HG02943 (cell line): ENCODE results near the gene PDZRN3.
A peak's percentile ranks its signal among the peaks of the same experiment; 100 is the strongest.

Experiments used
- ATAC-seq: cut with Tn5 transposase; IDR thresholded peaks from one replicate; pipeline ENCODE4 v1.9.1; 2021; ENCODE audit warnings: mild to moderate bottlenecking, low read depth, moderate library complexity; ENCODE audit not compliant: unreplicated experiment

Gene PDZRN3

DNA sequence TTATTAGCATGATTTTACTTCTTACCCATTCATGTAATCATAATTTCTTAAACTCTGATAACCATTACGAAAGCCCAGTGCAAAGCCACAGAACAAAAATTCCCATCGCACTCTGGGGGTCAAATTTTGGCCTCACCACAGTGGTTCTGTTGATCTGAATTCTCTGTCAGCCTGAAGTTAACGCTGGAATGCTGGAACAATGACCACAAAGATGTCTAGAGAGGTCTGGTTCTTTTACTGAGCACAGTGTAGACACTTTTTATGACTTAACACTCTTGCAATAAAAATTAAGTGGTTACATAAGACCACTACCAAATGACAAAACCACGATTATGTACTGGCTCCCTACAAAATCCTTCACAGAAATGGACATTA is 94.7 kb downstream of the PDZRN3 start:
- no peak for ATAC-seq

DNA sequence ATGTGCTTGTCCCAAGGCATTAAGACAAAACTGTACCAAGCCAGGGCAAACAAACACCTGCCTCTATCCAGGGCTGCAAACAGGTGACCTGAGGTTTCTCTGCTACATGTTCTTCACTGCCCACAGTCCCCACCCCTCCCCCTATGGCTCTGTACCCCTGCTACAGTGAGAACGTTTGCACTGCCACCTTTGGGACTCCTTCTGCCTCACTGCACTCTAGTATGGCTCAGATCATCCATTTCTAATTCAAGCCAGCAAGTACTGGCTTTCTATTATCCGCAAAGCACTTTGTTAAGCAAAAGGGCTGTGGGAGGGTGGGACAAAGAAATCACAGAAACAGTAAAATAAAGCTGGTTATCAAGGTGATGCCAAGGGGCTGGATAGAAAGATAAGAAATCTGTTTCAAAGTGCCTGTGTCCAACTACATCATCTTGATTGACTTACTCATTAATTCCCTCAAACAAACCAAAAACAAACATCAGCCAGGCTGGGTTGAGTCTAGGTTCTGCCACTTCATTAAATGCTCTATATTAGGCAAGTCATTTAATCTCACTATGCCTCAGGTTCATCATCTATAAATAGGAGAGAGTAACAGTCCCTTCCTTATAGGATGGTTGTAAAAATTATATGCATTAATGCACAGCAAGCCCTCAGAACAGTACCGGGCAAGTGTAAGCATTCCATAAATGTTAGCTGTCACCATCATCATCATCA is 95.3 kb downstream of the PDZRN3 start:
- no peak for ATAC-seq

DNA sequence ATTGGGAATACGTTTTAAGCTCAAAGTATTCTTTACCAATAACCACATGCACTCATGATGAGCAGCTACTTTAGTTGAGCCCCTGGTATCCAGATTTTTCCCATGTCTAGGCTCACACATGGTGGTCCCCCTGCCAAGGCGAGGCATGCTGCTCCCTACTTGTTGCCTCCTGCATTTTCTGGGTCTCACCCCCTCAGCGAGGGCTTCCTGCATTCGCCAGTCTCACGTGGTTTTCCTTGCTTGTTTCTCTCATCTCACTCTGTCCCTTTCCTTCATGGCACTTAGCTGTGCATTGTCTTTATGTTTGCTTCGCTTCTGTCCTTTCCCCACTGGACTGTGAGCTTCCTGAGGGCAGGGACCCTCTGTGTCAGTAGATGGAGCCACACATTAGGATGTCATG is 99.2 kb downstream of the PDZRN3 start:
- ATAC-seq, result no peak

DNA sequence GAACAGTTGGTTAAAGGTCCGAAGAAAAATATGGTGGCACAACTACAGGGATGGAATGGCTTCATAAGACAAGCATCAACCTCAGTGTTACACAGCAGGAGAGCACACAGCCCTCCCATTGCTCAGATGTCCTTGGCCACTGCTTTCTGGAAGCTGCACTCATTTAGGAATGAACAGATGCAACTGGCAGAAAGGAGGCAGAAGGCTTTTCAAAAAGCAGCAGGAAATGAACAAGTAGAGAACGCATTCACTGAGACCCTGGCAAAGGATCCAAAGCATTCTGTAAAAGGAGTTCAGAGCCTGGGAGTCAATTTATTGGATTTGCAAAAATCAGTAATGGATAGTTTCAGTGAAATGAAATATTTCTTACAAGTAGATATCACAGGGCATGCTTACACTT is 101.1 kb downstream of the PDZRN3 start:
- no peak for ATAC-seq

DNA sequence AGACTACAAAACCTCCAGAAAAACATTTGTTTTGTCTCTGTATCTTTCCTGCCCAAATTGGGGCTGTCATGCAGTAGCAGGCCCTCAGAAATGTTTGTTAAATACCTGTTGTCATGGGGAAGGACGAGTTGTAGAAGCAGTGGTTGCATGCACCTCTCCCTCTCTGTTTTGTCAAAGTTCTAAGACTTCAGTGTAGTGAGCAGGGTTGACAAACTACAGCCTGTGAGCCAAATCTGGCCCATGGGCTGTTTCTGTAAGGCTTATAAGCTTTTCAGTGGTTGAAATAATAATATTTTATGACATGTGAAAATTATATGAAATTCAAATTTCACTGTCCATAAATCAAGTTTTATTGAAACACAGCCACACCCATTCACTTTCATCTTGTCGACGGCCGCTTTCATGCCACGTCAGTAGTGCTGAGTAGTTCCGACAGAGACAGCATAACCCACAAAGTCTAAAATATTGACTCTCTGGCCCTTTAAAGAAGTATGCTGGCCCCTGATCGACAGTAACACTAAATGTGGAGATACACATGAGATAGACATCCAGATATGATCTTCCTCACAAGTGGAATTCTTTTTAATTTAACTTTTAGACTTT is 102.9 kb downstream of the PDZRN3 start:
- ATAC-seq, result no peak

DNA sequence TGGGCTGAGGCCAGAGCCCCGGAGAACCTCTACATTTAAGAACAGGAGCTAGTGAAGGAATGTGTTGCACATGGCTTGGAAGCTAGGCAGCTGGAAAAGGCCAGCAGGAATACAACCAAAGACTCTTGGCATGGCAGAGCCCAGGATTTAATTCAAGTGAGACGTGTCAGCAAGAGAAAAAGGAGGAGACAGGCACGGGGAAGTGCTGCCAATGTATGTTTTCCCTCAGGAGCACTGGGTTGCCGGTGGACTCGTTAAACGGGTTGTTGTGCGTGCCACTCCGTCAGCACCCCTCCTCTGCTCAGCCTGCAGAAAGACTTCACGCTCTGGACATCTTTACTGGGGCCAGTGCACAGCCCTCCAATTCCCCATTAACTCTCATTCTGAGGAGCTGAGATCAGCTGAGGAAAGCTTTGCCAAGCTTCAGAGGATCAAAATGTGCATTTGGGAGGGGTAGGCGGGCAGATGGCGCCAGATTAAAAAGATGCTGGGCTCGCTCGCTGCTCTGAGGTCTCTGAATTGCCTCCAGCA is 103.7 kb downstream of the PDZRN3 start:
- ATAC-seq, result no peak

DNA sequence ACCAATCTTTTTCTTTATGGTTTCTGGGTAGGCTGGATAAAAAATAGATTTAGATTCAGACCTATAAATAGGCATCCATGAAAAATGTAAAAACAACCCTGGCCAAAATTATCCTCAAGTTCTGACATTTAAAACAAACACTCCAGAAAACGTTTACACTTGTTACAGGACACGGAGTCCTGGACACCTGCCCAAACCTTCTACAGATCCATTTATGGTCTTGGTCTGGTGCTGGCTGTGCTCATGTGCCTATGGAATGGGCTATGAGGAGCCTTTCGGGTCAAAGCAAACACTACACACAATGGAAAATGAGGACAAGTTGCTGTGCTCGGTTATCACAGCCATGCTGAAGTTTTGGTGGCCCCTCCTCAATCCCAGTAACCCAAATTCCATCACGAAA is 108.1 kb downstream of the PDZRN3 start:
- ATAC-seq, result no peak

DNA sequence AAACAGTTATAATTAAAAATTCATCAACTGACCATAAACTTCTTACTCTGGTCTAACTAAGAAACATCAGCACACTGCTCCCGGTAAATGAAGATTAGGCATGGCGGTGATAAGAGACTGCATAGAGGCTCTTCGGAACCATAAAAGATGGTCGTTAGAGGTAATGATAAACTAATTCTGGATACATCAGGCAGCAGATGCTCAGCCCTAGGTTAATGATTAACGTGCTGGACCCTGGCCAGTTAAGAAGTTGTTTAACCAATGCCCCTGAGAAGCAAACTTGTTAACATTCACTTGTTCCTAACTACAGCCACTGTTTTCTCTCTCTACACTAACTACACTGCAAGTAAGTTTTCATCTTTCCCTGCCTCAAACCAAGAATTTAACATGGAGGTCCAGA is 111.5 kb downstream of the PDZRN3 start:
- ATAC-seq, result no peak

DNA sequence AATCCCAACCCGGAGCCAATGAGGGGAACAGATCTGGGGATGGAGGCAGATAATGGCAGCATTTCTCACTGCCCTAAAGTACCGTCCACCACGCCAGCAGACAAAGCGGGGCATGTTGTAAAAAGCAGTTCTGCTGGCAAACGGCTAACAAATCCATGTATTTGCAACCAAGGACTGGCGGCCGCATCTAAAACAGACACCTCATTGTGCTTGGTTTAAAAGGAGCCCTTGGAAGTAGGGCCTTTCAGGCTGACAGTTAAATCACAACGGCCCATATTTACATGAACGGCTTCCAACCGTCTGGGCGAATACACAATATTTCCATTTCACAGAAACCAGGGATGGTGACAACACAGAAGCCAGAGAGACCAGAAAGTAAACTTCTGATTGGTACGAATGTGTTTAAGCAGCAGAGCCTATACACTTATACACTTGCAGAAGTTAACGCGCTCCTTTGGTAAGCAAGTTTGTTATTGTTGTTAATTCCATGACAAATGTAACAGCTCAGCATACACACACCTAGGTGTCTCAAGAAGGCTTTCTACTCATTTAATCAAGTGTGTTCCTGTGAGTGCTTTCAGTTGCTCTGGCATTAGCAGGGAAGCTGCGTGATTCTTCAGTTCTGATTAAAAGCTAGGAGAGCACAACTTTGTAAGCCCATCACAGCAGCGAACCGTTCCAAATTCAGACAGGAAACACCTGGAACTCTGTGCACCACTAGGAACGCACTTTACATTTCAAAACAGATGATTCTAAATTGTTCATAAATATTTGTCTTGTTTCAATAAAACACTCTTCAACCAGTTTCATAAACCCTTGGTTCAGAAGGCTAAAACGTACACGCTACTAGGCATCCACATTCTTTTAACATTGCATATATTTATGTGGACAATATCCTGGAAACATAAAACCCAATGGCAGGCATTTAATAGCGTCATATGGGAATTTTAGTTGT is 112.9 kb downstream of the PDZRN3 start:
- no peak for ATAC-seq

DNA sequence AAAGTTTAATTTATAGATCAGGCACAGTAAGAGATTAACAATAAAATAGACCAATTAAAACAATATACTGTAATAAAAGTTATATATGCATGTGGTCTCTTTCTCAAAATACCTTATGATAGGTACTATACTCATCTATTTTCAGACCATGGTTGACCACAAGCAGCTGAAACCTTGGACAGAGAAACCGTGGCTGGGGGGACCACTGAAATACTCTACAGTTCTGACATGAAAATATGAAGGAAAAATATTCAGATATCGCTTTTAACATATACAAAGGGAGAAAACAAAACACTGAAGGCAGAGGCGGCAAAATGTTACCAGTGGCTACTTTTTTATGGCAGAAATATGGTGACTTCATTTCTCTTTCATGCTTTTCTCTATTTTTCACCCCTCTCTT is 114.0 kb downstream of the PDZRN3 start:
- ATAC-seq, result no peak

DNA sequence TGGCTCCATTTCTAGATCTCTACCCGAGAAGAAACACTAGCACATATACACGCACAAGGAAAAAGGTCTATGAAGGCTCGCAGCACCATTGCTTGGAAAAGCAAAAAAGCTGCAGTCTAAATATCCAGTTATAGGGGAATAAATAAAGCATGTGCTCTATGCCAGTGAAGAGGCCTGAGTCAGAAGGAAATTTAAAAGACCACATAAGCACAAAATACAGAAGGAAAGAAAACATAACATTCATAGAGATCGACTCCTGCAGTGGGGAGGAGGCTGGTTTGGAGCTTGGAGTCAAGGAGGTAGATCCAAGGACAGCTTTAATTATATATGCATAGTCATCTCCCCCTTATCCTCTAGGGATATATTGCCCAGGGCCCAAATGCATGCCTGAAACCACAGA is 114.4 kb downstream of the PDZRN3 start:
- ATAC-seq, result no peak

DNA sequence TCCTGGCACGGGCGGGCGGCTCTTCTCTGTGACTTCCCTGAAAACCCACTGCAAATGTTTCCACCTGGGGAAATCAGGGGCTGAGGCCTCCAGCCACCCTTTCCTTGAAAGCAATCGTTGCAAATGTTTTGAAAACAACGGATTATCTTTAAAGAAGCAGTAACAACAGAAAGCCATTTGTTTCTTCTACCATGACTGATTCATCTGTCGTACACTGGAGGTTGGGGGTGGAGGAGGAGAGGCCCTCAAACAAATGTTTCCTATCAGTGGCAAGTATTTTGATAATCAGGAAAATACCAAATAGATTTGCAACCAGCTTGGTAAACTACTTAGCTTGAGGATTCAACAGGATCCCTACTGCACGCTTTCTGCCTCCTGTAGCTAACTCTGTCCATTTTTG is 114.9 kb downstream of the PDZRN3 start:
- ATAC-seq, result no peak

DNA sequence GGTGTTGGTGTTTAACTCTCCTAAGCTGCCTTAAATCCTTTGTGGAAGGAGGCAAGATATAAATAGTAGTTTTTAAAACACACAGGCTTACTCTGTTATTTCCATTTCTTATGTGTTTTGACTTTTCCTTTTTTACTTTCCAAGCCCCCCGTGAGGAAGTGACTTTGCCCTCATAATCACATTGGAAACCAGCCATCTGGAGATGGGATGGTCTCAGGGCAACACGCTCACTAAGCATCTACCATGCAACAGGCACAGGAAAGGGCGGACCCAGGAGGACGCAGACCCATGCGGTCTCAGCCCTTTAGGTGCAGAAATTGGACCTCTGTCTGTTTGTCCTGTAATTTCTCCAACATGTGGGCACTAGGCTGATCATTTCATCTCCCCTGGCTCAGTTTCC is 115.7 kb downstream of the PDZRN3 start:
- no peak for ATAC-seq

DNA sequence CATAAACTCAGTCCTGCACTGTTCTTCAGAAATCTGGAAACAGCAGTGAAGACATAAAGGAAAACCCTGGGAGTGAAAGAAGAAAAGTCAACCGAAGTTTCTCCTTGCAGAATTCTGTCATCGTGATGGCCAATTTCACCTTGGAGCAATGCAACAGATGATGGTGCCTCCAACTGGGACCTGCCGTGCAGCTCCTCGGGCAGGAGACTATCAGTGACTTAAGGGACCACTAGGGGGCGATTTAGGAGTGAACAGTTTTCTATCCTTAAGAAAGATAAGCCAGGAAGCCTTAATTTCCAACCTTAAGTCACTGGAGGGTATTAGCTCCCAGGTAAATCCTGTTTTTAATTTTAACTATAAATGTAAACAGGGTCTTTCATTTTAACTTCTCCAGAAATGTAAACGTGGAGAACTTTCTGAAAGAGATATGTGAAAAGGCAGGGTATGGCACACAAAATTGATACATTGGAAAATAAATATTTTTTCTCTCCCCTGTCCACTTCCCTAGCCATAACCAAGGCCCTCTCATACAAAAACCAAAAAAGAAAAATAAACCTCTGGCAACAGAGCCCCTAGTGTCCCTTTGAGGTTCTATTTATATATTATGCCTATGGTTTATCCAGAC is 116.3 kb downstream of the PDZRN3 start:
- no peak for ATAC-seq

DNA sequence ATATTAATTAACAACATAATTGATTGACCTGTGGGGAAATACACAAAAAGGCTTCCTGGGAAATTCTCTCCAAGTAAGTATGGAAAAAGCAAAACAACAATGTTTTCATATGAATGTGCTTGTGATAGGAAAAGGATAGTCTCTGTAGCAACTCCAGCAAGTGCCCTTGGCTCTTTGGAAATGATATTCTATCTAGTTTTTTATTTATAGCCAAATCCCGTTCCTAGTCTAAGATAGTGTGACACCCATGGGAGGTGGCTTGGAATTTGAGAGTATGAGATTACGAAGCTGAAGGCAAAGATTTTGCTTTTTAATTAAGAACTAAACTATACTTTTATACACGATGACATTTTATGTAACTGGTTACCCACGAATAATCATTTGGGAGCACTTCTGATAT is 119.9 kb downstream of the PDZRN3 start:
- no peak for ATAC-seq

DNA sequence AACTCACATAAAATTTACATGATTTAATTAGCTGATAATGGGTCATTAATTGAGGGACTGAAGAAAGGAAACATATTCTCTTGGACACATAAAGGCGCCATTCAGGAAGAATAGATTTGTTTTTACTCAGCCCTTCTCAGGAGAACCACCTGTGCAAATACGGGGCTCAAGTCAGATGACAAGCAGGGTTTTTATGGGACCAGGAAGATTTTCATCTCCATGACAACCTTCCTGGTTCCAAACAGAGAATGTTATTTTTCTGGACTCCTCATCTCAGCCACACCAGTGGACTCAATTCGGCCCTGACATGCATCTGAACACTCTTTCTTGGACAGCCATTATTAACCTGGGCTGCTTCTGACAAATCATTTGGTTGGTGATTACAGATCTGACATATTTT is 120.5 kb downstream of the PDZRN3 start:
- no peak for ATAC-seq

DNA sequence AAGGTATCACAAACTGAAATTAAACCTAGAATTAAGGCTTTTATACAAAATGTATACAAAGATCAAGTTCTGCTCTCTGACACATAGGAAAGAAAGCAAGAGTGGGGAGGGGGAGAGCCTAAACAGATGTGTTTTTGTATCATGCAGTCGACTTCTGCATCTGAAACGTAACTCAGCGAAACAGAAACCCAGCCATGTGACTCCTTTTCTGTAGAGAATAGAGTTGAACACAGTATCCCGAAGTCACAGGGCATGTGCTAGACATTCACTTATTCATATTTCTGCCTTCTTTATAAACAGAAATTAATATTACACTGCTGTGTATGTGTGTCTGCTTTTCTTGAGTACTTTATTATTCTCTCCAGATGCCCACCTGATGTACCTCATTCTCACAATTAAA is 121.0 kb downstream of the PDZRN3 start:
- ATAC-seq, result no peak

DNA sequence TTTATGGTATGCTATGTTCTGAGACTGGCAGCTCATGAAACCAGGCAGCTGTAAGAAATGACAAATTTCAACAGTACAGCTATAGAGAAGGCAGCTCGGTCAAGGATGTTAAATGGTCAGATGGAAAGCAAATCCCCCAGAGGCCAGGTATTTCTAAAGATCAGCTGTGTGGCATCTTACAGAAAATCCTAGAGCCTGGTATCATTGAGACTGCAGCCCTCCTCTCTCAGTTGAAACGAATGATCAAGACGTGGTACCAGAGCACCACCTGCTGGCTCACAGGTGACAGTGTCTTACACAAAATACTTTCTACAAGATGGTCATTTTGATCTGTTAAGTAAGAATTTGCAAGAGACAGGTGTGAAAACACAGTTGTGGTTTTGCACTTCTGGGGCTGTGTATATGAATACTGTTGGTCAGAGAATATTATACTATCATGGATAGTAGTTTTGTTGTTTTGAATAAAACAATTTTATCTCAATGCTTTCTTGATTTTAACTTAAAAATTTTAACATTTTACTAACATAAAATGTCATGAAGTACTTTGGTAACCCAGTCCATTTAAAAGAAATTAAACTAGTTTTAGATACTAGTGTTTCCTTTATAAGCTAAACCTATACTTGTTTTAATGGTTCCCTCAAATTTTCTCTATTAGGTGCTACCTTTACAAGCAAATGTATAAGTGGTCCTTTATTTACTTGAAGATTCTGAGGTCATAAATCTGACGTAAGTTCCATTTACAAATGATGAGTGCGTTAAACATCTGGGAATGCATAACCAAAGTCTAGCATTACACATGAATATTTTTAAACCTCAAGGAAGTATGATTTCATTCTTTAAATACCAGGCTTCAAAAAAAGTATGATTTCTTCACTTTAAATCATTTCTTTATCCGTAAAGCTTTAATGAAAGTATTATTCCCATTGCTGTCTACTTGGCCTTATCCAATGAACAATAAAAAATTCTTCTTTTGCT is 121.8 kb downstream of the PDZRN3 start:
- peak; percentile 55 for ATAC-seq

DNA sequence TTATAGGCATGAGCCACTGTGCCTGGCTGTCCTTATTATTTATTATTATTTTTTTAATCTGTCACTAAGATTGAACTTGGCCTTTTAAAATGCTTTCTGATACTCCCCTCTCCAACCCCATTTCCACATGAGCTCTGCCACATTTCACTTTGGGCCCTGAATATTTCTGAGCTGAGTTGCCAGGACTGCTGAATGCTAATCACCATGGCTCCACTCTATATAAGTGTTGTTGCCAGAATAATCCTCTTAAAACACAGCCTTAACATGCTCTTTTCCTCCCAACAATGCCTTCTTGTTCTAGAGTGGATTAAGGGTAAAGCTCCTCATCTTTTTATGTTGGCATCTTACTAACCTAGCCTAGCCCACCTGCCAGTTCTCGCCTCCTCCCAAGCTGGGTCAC is 124.4 kb downstream of the PDZRN3 start:
- ATAC-seq, result no peak

DNA sequence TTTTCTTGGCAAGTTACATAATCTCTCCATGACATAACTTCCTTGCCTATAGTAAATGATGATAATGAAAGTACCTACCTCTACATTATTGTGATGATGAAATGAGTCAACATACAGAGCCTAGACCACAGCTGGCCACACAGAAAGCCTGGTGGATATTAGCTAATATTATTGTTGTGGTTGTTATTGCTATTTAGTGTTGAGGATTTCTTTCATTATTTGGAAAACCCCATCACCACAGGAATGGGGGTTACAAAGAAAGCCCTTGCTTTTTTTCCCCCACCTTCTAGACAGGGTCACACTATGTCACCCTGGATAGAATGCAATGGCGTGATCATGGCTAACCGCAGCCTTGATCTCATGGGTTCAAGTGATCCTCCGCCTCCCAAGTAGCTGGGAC is 125.0 kb downstream of the PDZRN3 start:
- ATAC-seq, result peak; percentile 47
